ENCODE results near the gene AP1G2. TPM values are rescaled to one million over a fixed set of nuclear protein-coding genes. Genes with fewer than 3 reads are reported as not detected.

The AP1G2 gene
- total RNA-seq, 3 donors from 2014 or later = 30.9 to 172 (median 149) TPM

DNA sequence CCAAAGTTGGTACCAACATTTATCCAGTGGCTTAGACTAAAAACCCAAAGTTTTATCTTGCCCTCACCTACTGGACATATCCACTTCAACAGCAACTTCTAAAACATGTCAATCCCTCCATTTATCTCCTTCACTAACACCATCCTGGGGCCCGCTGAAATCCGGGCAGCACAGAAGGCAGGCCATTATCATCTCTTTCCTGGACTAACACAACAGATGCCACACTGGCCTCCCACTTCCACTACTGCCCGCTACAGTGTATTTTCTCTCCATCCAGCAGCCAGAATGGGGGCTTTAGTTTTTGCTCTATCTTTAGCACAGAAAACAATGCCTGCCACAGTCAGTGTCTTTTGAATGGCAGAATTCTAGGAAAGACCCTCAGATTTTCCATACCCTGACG, 31.6 kb downstream of the AP1G2 start:
- intact Hi-C loops (cut with DNase I; ENCODE audit: low total_unique reads) = no loop called here
- DNase-seq (ENCODE audit: low spot score in 2 of 2) = no peak

DNA sequence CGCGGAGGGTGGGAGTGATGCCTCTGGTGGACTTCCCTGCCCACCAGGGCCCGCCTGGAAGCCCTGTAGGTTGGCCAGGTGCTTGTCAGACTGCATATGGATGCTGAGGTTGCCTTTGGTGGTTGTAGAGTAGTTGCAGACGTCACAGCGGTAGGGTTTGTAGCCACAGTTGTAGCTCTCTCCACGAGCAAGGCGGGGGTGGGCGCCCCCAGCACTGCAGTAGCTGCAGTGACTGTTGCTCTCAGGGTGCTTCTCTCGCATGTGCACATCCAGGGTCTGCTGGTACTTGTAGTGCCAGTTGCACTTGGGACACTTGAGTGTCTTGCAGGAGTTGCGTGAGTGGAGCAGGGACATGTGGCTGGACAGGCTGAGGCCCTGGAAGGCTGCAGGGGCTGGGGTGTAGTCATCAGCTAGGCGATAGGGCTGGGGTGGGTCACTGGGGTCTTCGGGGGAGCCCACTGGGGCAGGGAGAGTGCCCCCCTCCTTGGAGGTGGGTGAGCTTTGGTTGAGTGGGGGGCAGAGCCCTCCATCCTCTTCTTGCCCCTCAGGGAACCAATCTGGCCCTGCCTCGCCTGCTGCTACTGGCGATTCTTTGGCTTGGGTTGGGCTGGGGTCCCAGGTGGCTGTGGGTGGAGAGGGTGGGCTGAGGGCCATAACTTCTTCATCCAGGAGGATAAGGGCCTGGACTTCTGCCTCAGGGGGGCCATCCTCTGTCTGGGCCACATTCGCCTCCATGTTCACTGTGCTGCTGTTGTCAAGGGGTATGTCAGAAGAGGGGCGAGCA, 33.7 kb downstream of the AP1G2 start:
- TF ChIP-seq POLR2AphosphoS5 (IDR thresholded peaks at IDR 0.05) (no peak), POLR2A (IDR thresholded peaks at IDR 0.05) (no peak)
- TF ChIP-seq, protein P1, sequence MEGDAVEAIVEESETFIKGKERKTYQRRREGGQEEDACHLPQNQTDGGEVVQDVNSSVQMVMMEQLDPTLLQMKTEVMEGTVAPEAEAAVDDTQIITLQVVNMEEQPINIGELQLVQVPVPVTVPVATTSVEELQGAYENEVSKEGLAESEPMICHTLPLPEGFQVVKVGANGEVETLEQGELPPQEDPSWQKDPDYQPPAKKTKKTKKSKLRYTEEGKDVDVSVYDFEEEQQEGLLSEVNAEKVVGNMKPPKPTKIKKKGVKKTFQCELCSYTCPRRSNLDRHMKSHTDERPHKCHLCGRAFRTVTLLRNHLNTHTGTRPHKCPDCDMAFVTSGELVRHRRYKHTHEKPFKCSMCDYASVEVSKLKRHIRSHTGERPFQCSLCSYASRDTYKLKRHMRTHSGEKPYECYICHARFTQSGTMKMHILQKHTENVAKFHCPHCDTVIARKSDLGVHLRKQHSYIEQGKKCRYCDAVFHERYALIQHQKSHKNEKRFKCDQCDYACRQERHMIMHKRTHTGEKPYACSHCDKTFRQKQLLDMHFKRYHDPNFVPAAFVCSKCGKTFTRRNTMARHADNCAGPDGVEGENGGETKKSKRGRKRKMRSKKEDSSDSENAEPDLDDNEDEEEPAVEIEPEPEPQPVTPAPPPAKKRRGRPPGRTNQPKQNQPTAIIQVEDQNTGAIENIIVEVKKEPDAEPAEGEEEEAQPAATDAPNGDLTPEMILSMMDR (IDR thresholded peaks at IDR 0.05) = no peak
- no peaks in the 10 kb centered on the region for H3K36me3 ChIP-seq
- H3K27ac ChIP-seq = no peak overlapping the region
- intact Hi-C loops (cut with DNase I; ENCODE audit: low total_unique reads) = no loop called here
- no peaks in the 10 kb centered on the region for H3K9me3 ChIP-seq
- H3K4me3 ChIP-seq = no peak overlapping the region
- H3K4me1 ChIP-seq = no peaks in the 10 kb centered on the region
- H3K27me3 ChIP-seq = no peaks in the 10 kb centered on the region
- DNase-seq (ENCODE audit: low spot score in 2 of 2) = no peak

More for the DNA sequence above, 31.6 kb downstream of the AP1G2 start:
- no peaks in the 10 kb centered on the region for H3K36me3 ChIP-seq
- H3K27me3 ChIP-seq = no peaks in the 10 kb centered on the region
- H3K27ac ChIP-seq = no peak overlapping the region
- no peak overlapping the region for H3K4me3 ChIP-seq
- TF ChIP-seq, protein P1 (IDR thresholded peaks at IDR 0.05) = no peak
- no peak for TF ChIP-seq POLR2AphosphoS5 (IDR thresholded peaks at IDR 0.05)
- TF ChIP-seq POLR2A (IDR thresholded peaks at IDR 0.05) = no peak
- no peaks in the 10 kb centered on the region for H3K9me3 ChIP-seq
- no peaks in the 10 kb centered on the region for H3K4me1 ChIP-seq

DNA sequence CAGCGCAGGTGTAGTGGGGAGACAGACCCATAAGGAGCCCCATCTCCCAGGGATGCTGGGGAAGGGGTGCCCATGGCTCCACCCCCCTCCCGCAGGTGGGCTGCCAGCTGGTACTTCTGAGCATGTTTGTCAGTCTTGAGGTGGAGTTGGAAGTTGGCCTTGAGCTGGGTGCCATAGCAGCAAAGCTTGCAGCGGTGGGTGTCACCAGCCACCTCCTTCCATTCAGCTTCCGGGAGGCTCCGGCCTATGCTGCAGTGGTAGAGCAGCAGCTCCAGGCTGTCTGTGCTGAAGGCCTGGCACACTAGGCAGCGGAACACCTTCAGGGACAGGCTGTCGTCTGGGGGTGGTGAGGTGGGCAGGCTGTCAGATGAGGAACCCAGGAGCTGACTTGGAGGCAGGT, 34.9 kb downstream of the AP1G2 start:
- no peaks in the 10 kb centered on the region for H3K27me3 ChIP-seq
- no peak for DNase-seq (ENCODE audit: low spot score in 2 of 2)
- no peaks in the 10 kb centered on the region for H3K36me3 ChIP-seq
- no peaks in the 10 kb centered on the region for H3K9me3 ChIP-seq
- intact Hi-C loops (cut with DNase I; ENCODE audit: low total_unique reads) = no loop called here
- TF ChIP-seq POLR2AphosphoS5 (IDR thresholded peaks at IDR 0.05) (no peak), POLR2A (IDR thresholded peaks at IDR 0.05) (no peak)
- TF ChIP-seq, protein P1 (IDR thresholded peaks at IDR 0.05) = no peak
- no peak overlapping the region for H3K4me3 ChIP-seq
- H3K4me1 ChIP-seq = no peaks in the 10 kb centered on the region
- no peak overlapping the region for H3K27ac ChIP-seq

DNA sequence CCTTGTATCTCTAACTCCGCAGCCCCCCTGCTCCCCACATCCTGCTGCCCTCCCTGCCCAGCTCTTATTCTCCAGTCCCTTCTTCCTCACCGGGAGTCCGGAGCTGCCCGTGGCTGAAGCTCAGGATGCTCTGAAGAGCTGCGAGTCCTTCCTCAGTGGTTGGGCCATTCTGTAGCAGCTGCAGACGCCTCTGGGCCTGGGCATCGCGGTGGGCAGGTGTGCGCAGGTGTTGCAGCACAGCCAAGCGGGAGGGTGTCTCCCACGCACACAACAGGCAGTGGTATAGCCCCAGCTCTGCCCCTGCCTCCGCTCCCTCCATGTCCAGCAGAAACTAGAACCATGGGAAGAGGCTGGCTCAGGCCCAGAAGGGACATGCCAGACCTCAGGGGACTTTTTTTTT, 36.2 kb downstream of the AP1G2 start:
- intact Hi-C loops (cut with DNase I; ENCODE audit: low total_unique reads) = no loop called here
- no peaks in the 10 kb centered on the region for H3K4me1 ChIP-seq

More for the DNA sequence above, 36.2 kb downstream of the AP1G2 start:
- Histone ChIP-seq H3K27ac (no peak overlapping the region), H3K36me3 (no peaks in the 10 kb centered on the region), H3K4me3 (no peak overlapping the region), H3K9me3 (no peaks in the 10 kb centered on the region), H3K27me3 (no peaks in the 10 kb centered on the region)
- DNase-seq (ENCODE audit: low spot score in 2 of 2) = no peak
- TF ChIP-seq POLR2AphosphoS5 (IDR thresholded peaks at IDR 0.05) (no peak), POLR2A (IDR thresholded peaks at IDR 0.05) (no peak)
- TF ChIP-seq, protein P1 (IDR thresholded peaks at IDR 0.05) = no peak
